Transverse colon (tissue), 4 donors: ENCODE data around the gene FAM240B.

Experiments used
- CTCF ChIP-seq, 5 experiments: fragments of 200-600 bp in 3 of 5; fragments of 450-650 bp in 2 of 5; sonication (generic) in 3 of 5; IDR thresholded peaks; 1 replicate in 2 of 5; 2 replicates in 3 of 5; pipeline ENCODE4 v1.5.1; 2016 to 2017; ENCODE audit warnings: antibody characterized with exemption in 5 of 5, inconsistent platforms in 3 of 5, mild to moderate bottlenecking in 2 of 5, moderate library complexity in 1 of 5
- POLR2A ChIP-seq: fragments of 450-650 bp; IDR thresholded peaks from one replicate; pipeline ENCODE4 v1.6.1; 2016; ENCODE audit warnings: antibody characterized with exemption, mild to moderate bottlenecking, moderate library complexity
- POLR2AphosphoS5 ChIP-seq, 3 donors: sonication (generic); formaldehyde crosslinking; IDR thresholded peaks; one replicate each; pipeline ENCODE4 v1.6.1; 2016; ENCODE audit warnings: antibody characterized with exemption in 3 of 3

GRCh38 chr9:38652044-38652443, 67.9 kb downstream of the FAM240B start:
- TF ChIP-seq CTCF (IDR thresholded peaks at IDR 0.05): no peak
- no peak for TF ChIP-seq POLR2A
- no peak for TF ChIP-seq POLR2AphosphoS5 (IDR thresholded peaks at IDR 0.05)
